HUDEP-2 (cell line): ENCODE measurements around the gene MPDZ.

ENCODE experiments used
- DNase-seq, 76 experiments: peaks; one replicate each; lab custom pipeline; 2025; ENCODE audit not compliant: unreplicated experiment in 76 of 76; lab: John Stamatoyannopoulos, UW

Gene MPDZ

GRCh38 chr9:13088720-13089427 lies 190.6 kb downstream of the MPDZ start:
- DNase-seq = peak in 13 of 76 experiments; percentile 1 to 47 (median 11)

DNA sequence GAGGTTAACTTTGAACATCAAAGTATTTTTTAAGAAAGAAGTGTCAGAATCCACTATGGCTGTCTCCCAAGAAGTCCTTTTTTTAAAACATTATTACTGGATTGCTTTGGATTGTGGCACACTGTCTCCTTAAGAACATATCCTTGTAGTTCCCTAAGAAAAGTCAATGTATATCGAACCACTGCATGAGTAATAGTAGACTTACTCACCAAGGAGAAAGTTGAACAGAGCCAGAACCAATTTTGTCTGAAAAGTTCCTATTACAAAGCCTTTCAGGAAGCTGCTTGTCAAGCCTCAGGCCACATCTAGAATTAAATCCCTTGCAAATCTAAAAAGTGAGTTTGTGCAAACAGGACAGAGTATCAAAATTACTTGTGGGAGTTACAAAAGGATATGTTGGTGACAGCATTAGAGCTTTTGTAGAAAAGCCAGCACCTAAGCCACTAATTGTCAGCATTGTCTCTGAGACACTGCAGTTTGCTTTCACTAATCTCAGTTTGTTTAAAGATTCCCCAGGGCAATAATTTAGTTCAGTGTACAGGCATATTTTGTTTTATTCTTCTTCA lies 195.4 kb downstream of the MPDZ start:
- no peak for DNase-seq

DNA sequence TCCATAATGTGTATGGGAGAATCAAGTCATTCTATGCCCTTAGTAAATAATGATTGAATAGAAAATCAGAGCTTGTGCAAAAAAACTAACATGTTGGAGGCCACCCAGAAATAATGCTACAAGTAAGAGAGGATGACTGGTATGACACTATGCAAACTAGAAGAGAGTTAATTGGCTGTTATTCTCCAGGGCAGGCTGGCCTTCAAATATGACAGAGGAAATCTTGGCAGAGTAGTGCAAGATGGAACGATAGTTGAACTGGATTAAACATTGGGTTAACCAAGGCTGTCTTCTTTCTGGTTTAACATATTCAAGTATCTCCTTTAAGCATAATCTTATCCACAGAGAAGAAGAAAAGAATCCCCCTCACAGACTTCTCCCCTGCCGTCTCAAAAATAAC lies 196.1 kb downstream of the MPDZ start:
- no peak for DNase-seq

DNA sequence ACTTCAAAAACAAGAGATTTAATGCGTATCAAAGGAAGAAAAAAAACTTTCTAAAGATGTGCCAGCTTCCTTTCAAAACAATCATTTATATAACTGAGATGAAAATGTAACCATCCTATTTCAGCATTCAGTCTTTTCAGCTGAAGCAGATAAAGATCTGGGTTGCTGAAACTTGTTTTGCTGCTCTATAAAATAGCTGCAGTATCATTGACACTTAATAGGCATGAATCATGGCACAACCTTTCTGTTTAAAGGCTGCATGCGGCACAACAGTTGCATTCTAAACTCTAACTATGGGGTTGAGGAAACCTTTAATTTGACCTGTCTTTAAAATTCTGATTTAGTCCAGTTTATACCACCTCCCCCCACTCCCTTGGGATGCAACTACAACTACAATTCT lies 196.7 kb downstream of the MPDZ start:
- DNase-seq = no peak

DNA sequence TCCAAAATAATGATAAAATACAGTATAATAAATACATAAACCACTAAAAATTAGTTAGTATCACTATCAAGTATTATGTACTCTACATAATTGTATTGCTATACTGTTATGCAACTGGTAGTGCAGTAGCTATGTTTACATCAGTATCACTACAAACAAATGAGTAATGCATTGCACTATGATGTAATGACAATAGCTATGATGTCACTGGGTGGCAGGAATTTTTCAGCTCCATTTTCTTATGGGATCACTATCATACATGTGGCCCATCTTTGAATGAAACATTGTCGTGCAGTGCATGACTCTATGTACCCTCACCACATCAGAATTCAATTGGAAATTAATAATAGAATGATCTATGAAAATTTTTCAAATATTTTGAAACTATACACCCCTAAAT lies 201.3 kb downstream of the MPDZ start:
- no peak for DNase-seq

- no peak for DNase-seq
Observed at GRCh38 chr9:13076616-13077015, 202.9 kb downstream of the MPDZ start.

DNA sequence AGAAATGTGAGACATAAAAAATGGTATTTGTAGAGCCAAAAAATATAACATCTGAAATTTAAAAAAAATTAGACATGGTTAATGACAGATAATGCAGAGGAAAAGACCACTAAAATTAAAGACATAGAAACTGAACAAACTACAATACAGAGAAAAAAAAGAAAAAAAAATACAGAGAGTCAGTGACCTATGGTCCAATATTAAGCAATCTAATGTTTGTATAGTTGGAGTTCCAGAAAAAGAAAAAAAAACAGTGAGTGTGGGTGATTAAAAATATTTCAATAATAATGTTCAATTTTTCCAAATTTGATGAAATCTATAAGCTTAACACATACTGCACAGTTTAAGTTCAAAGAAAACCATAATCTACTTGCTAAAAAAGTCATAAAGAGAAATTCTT lies 207.6 kb downstream of the MPDZ start:
- no peak for DNase-seq

GRCh38 chr9:13070612-13071595 lies 208.6 kb downstream of the MPDZ start:
- DNase-seq = no peak

GRCh38 chr9:13069498-13069897 lies 210.0 kb downstream of the MPDZ start:
- DNase-seq = no peak

DNA sequence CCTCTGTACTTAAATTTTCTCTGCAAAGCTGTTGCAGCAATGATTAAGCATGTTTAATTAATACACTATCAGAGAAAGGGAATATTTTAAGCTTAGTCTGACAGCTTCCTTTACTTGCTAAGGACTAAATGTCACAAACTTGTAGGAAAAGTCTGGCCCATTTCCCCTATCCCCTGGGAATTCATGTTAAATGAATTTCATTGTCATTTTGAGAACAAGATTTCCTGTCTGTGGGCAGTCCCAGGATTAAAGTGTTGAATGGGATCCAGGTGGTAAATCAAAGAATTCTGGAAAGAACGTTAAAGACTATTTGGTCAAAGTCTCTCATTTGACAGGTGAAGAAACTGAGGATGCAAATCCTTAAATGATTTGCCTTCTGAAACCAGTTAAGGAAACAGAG lies 214.8 kb downstream of the MPDZ start:
- no peak for DNase-seq

- DNase-seq = no peak
Observed at GRCh38 chr9:13063880-13064459, 215.5 kb downstream of the MPDZ start.

- DNase-seq = no peak
Observed at GRCh38 chr9:13061390-13061789, 218.1 kb downstream of the MPDZ start.
